Panc1 (cell line): ENCODE measurements around the gene RHOT2.

Source experiments
- CTCF ChIP-seq: fragments of 450-650 bp; IDR thresholded peaks from 2 replicates; pipeline ENCODE4 v1.5.1; 2017; ENCODE audit warnings: mild to moderate bottlenecking
- POLR2AphosphoS5 ChIP-seq: IDR thresholded peaks from 2 replicates; pipeline ENCODE4 v1.6.1; 2012; ENCODE audit warnings: mild to moderate bottlenecking, low read depth, low read length, moderate library complexity
- TF ChIP-seq, protein P1 (sequence below), 2 experiments: IDR thresholded peaks; 2 replicates each; pipeline ENCODE4 v1.6.1; 2011 to 2012; ENCODE audit warnings: low read depth in 2 of 2, control low read depth in 1 of 2, low read length in 1 of 2, mild to moderate bottlenecking in 1 of 2, moderate library complexity in 1 of 2; ENCODE audit not compliant: insufficient read depth in 1 of 2

GRCh38 chr16:630815-631405 is 37.0 kb upstream of the RHOT2 start, which contains the start of gene WFIKKN1:
- no peak for TF ChIP-seq CTCF
- TF ChIP-seq, protein P1, sequence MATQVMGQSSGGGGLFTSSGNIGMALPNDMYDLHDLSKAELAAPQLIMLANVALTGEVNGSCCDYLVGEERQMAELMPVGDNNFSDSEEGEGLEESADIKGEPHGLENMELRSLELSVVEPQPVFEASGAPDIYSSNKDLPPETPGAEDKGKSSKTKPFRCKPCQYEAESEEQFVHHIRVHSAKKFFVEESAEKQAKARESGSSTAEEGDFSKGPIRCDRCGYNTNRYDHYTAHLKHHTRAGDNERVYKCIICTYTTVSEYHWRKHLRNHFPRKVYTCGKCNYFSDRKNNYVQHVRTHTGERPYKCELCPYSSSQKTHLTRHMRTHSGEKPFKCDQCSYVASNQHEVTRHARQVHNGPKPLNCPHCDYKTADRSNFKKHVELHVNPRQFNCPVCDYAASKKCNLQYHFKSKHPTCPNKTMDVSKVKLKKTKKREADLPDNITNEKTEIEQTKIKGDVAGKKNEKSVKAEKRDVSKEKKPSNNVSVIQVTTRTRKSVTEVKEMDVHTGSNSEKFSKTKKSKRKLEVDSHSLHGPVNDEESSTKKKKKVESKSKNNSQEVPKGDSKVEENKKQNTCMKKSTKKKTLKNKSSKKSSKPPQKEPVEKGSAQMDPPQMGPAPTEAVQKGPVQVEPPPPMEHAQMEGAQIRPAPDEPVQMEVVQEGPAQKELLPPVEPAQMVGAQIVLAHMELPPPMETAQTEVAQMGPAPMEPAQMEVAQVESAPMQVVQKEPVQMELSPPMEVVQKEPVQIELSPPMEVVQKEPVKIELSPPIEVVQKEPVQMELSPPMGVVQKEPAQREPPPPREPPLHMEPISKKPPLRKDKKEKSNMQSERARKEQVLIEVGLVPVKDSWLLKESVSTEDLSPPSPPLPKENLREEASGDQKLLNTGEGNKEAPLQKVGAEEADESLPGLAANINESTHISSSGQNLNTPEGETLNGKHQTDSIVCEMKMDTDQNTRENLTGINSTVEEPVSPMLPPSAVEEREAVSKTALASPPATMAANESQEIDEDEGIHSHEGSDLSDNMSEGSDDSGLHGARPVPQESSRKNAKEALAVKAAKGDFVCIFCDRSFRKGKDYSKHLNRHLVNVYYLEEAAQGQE (IDR thresholded peaks at IDR 0.05; ENCODE audit: insufficient read depth in 1 of 2, low read depth in 2 of 2, low read length in 1 of 2) = no peak
- TF ChIP-seq POLR2AphosphoS5 = 0 out of 2 replicates have a peak, but pooled peaks have one; percentile 32
